ENCODE measurements around the gene SCUBE3.

SCUBE3 gene

DNA sequence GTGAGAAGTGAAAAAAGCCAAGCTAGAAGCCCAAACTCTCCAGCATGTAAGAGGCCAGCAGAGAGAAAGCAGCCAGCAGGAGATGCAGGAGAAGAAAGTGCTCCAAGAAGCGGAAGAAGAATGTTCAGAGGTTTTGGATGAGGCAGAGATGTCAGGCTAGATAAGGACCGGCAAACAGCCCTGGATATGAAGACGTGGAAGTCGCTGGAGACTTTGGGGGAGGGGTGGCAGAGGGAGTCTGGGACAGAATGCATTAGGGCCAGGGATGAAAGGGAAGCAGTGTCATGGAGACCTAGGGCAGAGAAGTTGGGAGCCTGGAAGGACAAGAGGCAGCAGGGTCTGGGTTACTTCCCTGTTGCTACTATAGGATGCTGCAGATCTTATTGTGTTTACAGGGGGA lies 5.3 kb upstream of the SCUBE3 start:
- DNase-seq (ENCODE audit: extremely low read depth, low read depth): no peak
- TF ChIP-seq, protein P1, sequence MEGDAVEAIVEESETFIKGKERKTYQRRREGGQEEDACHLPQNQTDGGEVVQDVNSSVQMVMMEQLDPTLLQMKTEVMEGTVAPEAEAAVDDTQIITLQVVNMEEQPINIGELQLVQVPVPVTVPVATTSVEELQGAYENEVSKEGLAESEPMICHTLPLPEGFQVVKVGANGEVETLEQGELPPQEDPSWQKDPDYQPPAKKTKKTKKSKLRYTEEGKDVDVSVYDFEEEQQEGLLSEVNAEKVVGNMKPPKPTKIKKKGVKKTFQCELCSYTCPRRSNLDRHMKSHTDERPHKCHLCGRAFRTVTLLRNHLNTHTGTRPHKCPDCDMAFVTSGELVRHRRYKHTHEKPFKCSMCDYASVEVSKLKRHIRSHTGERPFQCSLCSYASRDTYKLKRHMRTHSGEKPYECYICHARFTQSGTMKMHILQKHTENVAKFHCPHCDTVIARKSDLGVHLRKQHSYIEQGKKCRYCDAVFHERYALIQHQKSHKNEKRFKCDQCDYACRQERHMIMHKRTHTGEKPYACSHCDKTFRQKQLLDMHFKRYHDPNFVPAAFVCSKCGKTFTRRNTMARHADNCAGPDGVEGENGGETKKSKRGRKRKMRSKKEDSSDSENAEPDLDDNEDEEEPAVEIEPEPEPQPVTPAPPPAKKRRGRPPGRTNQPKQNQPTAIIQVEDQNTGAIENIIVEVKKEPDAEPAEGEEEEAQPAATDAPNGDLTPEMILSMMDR (IDR thresholded peaks at IDR 0.05; ENCODE audit: low read depth, low read length): no peak

DNA sequence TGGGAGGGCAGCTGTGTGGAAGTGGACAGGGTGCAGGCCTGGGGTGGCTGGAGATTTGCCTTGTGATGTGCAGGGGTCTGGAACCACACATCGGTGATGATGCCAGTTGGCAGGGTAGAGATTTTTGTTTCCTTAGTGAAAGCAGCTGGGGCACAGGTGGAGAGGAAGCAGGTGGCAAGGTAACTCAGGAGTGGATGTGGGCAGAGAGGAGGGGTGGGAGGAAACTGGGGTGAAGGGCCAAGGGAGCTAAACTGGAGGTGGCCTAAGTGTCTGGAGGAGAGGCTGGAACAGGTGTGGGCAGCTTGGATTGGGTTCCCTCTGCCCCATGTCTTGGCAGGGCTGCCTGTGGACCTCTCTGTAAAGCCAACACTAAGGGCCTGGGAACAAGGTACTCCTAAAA lies 4.7 kb upstream of the SCUBE3 start:
- no peak for DNase-seq (ENCODE audit: extremely low read depth, low read depth)

DNA sequence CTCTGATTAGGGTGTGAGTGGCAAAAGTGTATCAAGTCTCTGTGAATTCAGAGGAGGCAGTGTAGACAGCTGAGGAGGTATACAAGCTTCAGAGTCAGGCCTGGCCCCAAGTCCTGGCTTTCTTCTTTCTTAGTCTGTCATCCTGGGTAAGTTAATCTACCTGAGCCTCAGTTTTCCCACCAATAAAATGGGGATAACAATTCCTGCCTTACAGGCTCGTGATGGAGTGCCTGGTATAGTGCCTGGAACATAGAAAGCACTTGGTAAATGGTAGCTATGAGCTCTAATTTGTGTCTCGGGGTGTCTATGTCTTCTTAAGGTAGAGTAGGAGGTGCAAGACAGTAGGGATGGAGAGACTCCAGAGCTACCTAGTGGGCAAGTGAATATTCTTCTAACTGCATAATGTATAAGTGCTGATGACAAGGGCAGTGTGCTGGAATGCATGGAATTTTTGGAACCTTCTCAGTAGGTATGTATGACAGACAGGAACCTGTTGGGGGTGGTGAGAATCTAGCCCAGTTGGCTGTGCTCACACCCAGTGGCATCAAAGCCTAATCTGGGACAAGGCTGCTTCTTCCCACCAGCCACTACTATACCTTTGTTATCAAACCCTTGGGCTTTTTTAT lies 4.0 kb upstream of the SCUBE3 start:
- TF ChIP-seq, protein P1 (IDR thresholded peaks at IDR 0.05; ENCODE audit: low read depth, low read length): no peak

More for the DNA sequence above, 4.7 kb upstream of the SCUBE3 start:
- TF ChIP-seq, protein P1 (IDR thresholded peaks at IDR 0.05; ENCODE audit: low read depth, low read length): no peak

DNA sequence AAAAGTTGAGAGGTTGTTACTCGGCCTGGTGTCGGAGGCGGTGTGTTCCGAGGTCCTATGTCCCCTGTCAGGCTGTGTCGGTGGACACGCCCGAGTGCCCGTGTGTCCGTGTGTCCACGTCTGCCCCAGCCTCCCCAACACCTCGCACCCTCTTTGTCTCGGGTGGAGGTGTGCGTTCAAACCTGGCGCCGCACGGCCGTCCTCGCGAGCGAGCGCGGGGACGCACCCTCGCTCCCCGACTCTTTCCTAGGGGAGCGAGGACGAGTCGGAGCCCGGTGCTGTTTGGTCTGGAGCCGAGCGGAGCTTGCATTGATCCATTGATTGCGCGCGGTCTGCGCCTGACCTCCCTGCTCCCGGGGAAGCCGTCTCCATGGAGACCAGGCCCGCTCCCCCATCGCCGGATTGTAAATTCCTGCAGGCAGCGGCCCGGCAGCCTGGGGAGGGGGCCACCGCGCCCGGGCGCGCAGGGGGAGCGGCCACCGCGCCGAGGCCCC lies 411 bp upstream of the SCUBE3 start:
- DNase-seq (ENCODE audit: extremely low read depth, low read depth): no peak
- TF ChIP-seq, protein P1 (IDR thresholded peaks at IDR 0.05; ENCODE audit: low read depth, low read length): no peak

More for the DNA sequence above, 4.0 kb upstream of the SCUBE3 start:
- no peak for DNase-seq (ENCODE audit: extremely low read depth, low read depth)

DNA sequence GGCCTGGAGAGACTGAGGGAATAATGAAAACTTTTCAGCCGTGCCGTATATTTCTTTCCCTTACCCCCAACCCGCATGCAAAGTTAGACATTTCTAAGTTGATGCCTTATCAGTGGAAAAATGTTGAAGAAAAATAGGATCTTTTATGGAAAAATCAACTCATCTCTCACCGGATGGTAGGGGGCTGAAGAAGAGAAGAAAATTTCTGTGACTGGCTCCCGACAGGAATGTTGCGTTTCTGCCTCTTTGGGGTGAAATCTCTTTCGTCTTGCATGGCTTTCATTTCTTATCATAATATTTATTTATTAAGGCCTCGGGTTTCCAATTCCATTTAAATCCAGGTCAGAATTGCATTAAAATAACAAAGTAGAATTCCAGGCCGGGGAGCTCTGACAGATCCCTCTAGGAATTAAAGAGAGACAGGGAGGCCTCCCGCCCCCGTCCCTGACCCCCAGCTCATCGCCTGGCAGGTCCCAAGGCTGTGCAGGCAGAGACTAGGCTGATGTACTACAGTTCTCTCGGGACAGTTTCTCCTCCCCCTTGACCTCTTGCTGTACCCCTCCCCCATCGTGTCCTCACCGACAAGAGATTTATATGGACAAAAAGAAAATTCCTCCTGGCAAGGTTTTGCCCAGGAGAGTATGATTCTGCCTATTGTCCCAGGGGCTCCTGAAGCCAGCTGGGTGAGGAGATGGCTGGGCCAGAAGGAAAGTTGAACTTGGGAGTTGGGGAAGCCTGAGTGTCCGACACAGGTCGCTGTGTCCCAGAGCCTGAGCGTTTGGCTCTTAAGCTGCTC lies 1.3 kb downstream of the SCUBE3 start:
- TF ChIP-seq, protein P1 (IDR thresholded peaks at IDR 0.05; ENCODE audit: low read depth, low read length): no peak
- DNase-seq (ENCODE audit: extremely low read depth, low read depth): no peak

DNA sequence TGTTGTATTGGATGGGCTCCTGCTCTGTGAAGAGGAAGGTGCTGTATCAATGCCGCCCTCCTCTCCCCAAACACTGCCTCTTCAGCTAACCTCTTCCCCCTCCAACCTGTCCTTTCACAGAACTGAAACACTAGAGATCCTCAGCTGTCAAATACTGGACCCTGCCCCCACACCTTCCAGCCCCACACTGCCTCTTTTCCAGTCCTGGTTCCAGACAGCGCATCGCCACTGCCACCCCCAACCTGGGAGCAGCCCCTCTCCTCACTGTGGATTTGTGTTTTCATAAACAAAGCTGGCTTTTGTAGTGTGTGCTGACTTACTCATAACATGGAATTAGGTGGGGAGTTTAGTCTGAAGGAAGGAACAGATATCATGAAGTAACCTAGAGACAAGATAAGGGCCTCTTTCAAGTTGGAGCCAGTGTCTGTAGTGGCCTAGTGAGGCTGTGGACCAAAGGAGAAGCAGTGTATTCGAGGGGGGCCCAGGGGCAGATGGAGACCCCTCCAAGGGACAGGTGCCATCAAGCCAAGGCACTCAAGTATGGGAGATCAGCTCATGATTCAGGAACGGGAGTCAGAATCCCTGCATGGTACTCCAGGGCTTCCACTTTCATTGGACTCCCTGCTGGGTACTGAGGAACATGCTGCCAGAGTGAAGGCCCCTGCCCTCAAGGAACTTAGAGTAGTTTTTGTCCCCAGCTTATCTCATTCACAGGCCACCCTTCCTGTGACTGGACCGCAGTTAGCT lies 2.1 kb downstream of the SCUBE3 start:
- TF ChIP-seq, protein P1 (IDR thresholded peaks at IDR 0.05; ENCODE audit: low read depth, low read length): no peak
- DNase-seq (ENCODE audit: extremely low read depth, low read depth): no peak

DNA sequence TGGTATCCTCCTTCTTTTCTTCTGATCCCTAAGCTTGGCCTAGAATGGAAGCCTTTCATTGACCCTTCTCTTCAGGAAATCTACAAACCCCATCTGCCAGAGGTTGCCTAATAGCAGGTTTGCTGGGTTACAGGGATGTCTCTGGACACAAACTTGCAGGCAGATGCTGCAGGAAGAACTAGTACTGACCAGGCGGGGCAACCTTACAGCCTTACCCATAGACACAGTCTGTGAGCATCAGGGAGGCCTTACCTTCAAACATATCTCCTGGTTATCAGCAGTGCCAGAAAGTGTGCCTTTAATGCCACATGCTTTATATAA lies 2.6 kb downstream of the SCUBE3 start:
- TF ChIP-seq, protein P1 (IDR thresholded peaks at IDR 0.05; ENCODE audit: low read depth, low read length): no peak
- DNase-seq (ENCODE audit: extremely low read depth, low read depth): no peak
